SK-N-SH (cell line): ENCODE data around the gene FZR1. TPM values are rescaled to one million over a fixed set of nuclear protein-coding genes. Genes with fewer than 3 reads are reported as not detected.

ENCODE experiments used
- CTCF ChIA-PET: fragments of 300-600, 350-600 bp; formaldehyde crosslinking; extraction: SDS; loops from one replicate; lab custom pipeline; 2021; lab: Yijun Ruan, JAX
- POLR2A ChIA-PET: fragments of 350-600 bp; sonication (Branson Sonifier 250); formaldehyde crosslinking; extraction: SDS; loops from one replicate; lab custom pipeline; 2020; ENCODE audit warnings: antibody characterized with exemption, inconsistent platforms; lab: Yijun Ruan, JAX
- DNase-seq: peaks from one replicate; pipeline ENCODE4 v3.0.0; 2012
- H2AFZ ChIP-seq: fragments of 200-600 bp; sonication (generic); 2 replicates; pipeline ENCODE4 v1.8.1; 2016; ENCODE audit warnings: antibody characterized with exemption, mild to moderate bottlenecking, low read depth
- H3F3A ChIP-seq: fragments of 200-600 bp; sonication (generic); replicated peaks from 2 replicates; pipeline ENCODE3; 2016; ENCODE audit warnings: antibody characterized with exemption, mild to moderate bottlenecking; ENCODE audit not compliant: insufficient read depth
- H3K27ac ChIP-seq, 2 experiments: fragments of 200-500 bp in 1 of 2; fragments of 200-600 bp in 1 of 2; sonication (Bioruptor generic) in 1 of 2; sonication (generic), shearing (Covaris generic) in 1 of 2; 2 replicates each; pipeline versions ENCODE4 v1.5.1 to v1.6.1; 2014 to 2016; ENCODE audit warnings: low read depth in 2 of 2, inconsistent platforms in 1 of 2, low read length in 1 of 2, mild to moderate bottlenecking in 1 of 2, mixed read lengths in 1 of 2
- H3K27me3 ChIP-seq: fragments of 200-600 bp; sonication (generic), shearing (Covaris generic); 2 replicates; pipeline ENCODE4 v1.6.1; 2016; ENCODE audit warnings: mixed run types; ENCODE audit not compliant: insufficient read depth
- H3K36me3 ChIP-seq, 2 experiments: fragments of 200-500 bp in 1 of 2; fragments of 200-600 bp in 1 of 2; sonication (Bioruptor generic) in 1 of 2; sonication (generic) in 1 of 2; replicated peaks in 1 of 2; 2 replicates each; pipeline versions ENCODE3 to v1.5.1; 2014 to 2016; ENCODE audit warnings: low read length in 1 of 2, mild to moderate bottlenecking in 1 of 2; ENCODE audit not compliant: insufficient read depth in 2 of 2, control insufficient read depth in 1 of 2
- H3K4me1 ChIP-seq, 2 experiments: fragments of 200-500 bp in 1 of 2; fragments of 200-600 bp in 1 of 2; sonication (Bioruptor generic) in 1 of 2; sonication (generic), shearing (Covaris generic) in 1 of 2; 2 replicates each; pipeline versions ENCODE4 v1.5.1 to v1.6.1; 2014 to 2016; ENCODE audit warnings: low read depth in 1 of 2, low read length in 1 of 2, mixed run types in 1 of 2; ENCODE audit not compliant: insufficient read depth in 2 of 2, control insufficient read depth in 1 of 2
- H3K4me2 ChIP-seq: fragments of 200-600 bp; sonication (generic), shearing (Covaris generic); 2 replicates; pipeline ENCODE4 v1.6.1; 2017; ENCODE audit warnings: mixed run types
- H3K4me3 ChIP-seq, 2 experiments: fragments of 200-500 bp in 1 of 2; fragments of 200-600 bp in 1 of 2; sonication (Bioruptor generic) in 1 of 2; sonication (generic), shearing (Covaris generic) in 1 of 2; 2 replicates each; pipeline versions ENCODE4 v1.5.1 to v1.8.1; 2014 to 2016; ENCODE audit warnings: low read depth in 2 of 2, inconsistent platforms in 1 of 2, low read length in 1 of 2, mild to moderate bottlenecking in 1 of 2, mixed read lengths in 1 of 2, moderate library complexity in 1 of 2
- H3K79me2 ChIP-seq: fragments of 200-600 bp; sonication (generic); 2 replicates; pipeline ENCODE4 v1.8.1; 2017; ENCODE audit warnings: mild to moderate bottlenecking; ENCODE audit not compliant: insufficient read depth
- H3K9ac ChIP-seq: fragments of 200-600 bp; sonication (generic); 2 replicates; pipeline ENCODE4 v1.6.1; 2017; ENCODE audit warnings: mixed run types
- H3K9me2 ChIP-seq: fragments of 200-600 bp; sonication (generic); 2 replicates; pipeline ENCODE4 v1.6.1; 2017; ENCODE audit warnings: mixed run types
- H3K9me3 ChIP-seq: fragments of 200-600 bp; sonication (generic); 2 replicates; pipeline ENCODE4 v1.6.1; 2017; ENCODE audit warnings: mixed run types, mild to moderate bottlenecking, moderate library complexity
- H4K20me1 ChIP-seq: fragments of 200-600 bp; sonication (generic); 2 replicates; pipeline ENCODE4 v1.6.1; 2017; ENCODE audit warnings: mild to moderate bottlenecking, mixed run types; ENCODE audit not compliant: insufficient read depth
- CHD2 ChIP-seq: fragments of 150-350 bp; IDR thresholded peaks from 2 replicates; pipeline ENCODE4 v1.6.1; 2018; ENCODE audit warnings: low read length; ENCODE audit not compliant: partially characterized antibody
- EP300 ChIP-seq, 2 experiments: IDR thresholded peaks; 2 replicates each; pipeline versions ENCODE4 v1.4.0 to v1.6.1; 2012; ENCODE audit warnings: borderline replicate concordance in 1 of 2, low read depth in 1 of 2, low read length in 1 of 2
- EZH2phosphoT487 ChIP-seq: fragments of 200-600 bp; sonication (generic); IDR thresholded peaks from 2 replicates; pipeline ENCODE4 v1.6.1; 2017; ENCODE audit warnings: low read depth, mixed run types, mild to moderate bottlenecking, antibody characterized with exemption, moderate library complexity, borderline replicate concordance
- FOSL2 ChIP-seq: IDR thresholded peaks from 2 replicates; pipeline ENCODE4 v1.4.0; 2012; ENCODE audit warnings: low read depth, mild to moderate bottlenecking, moderate library complexity, borderline replicate concordance
- GATA2 ChIP-seq: sonication (generic); formaldehyde crosslinking; IDR thresholded peaks from 2 replicates; pipeline ENCODE4 v1.5.0; 2020; ENCODE audit warnings: mild to moderate bottlenecking, missing genetic modification reagents
- JUND ChIP-seq: IDR thresholded peaks from 2 replicates; pipeline ENCODE4 v1.4.0; 2012
- MEF2A ChIP-seq: IDR thresholded peaks from 2 replicates; pipeline ENCODE4 v1.4.0; 2012; ENCODE audit warnings: low read depth, borderline replicate concordance
- MXI1 ChIP-seq: IDR thresholded peaks from 2 replicates; pipeline ENCODE4 v1.6.1; 2012; ENCODE audit warnings: mild to moderate bottlenecking, low read depth, low read length, improper control_type of control experiment
- NRF1 ChIP-seq: IDR thresholded peaks from 2 replicates; pipeline ENCODE4 v1.6.1; 2012; ENCODE audit warnings: low read depth, mild to moderate bottlenecking, low read length
- POLR2AphosphoS5 ChIP-seq: IDR thresholded peaks from 2 replicates; pipeline ENCODE4 v1.6.1; 2012; ENCODE audit warnings: low read depth, low read length
- REST ChIP-seq: IDR thresholded peaks from 2 replicates; pipeline ENCODE4 v1.6.1; 2012; ENCODE audit warnings: mild to moderate bottlenecking, low read depth, low read length, moderate library complexity
- RFX5 ChIP-seq: IDR thresholded peaks from 2 replicates; pipeline ENCODE4 v1.6.1; 2012; ENCODE audit warnings: mild to moderate bottlenecking, improper control_type of control experiment, low read length
- TEAD4 ChIP-seq: IDR thresholded peaks from 2 replicates; pipeline ENCODE4 v1.4.0; 2012; ENCODE audit warnings: mild to moderate bottlenecking, borderline replicate concordance; ENCODE audit not compliant: insufficient read depth
- YY1 ChIP-seq: IDR thresholded peaks from 2 replicates; pipeline ENCODE4 v1.4.0; 2012; ENCODE audit warnings: low read depth, mild to moderate bottlenecking
- ZBTB33 ChIP-seq: IDR thresholded peaks from 2 replicates; pipeline ENCODE4 v1.4.0; 2012; ENCODE audit warnings: low read depth, borderline replicate concordance
- WGBS: methylation state at CpG from one replicate; pipeline ENCODE4 v1.1.6; 2017; ENCODE audit warnings: low lambda C conversion rate; 5-methylcytosine and 5-hydroxymethylcytosine counted together
- polyA plus RNA-seq, 3 experiments: library from polyadenylated mRNA; depleted of rRNA; stranded (reverse); fragments of >200 nt; gene quantifications; 2 replicates each; pipeline ENCODE4 v1.2.3, GENCODE V29; 2012
- TF ChIP-seq, protein P1 (sequence below): IDR thresholded peaks from 2 replicates; pipeline ENCODE4 v1.4.0; 2012; ENCODE audit warnings: low read depth, borderline replicate concordance
- TF ChIP-seq, protein P2 (sequence below): fragments of 150-350 bp; IDR thresholded peaks from 2 replicates; pipeline ENCODE4 v1.6.1; 2017; ENCODE audit warnings: antibody characterized with exemption, low read length, low read depth, borderline replicate concordance

FZR1 gene
- polyA plus RNA-seq, 1 of the 3 experiments (the other 2 are of a cell fraction), result 36.3 TPM

GRCh38 chr19:3497757-3498520 lies 8.2 kb upstream of the FZR1 start (continued):
- TF ChIP-seq NRF1, result no peak
- TF ChIP-seq, all 33 proteins: peak for 0

GRCh38 chr19:3499738-3500428 lies 6.2 kb upstream of the FZR1 start:
- peak overlapping the region; percentile 78 to 96 for H3K4me3 ChIP-seq
- H3K4me2 ChIP-seq, result peak overlapping the region; percentile 96
- H3K36me3 ChIP-seq, result peaks cover 2 to 9% of the 10 kb centered on the region in 2 experiments
- H3K9ac ChIP-seq, result peak overlapping the region; percentile 96
- H3K79me2 ChIP-seq, result peaks cover 32% of the 10 kb centered on the region
- ChIA-PET POLR2A (interaction anchor here (1.5 kb wide), 1 partner anchor 9 kb away, joined by 3 read pairs; no protein-coding TSS in a partner anchor), CTCF (interaction anchor here (1.1 to 4.2 kb wide), 4 partner anchors 15 to 195 kb away, joined by 3 to 22 read pairs (median 4); no protein-coding TSS in a partner anchor)
- H4K20me1 ChIP-seq, result no peaks in the 10 kb centered on the region
- H3K9me3 ChIP-seq, result no peaks in the 10 kb centered on the region
- H3K27me3 ChIP-seq, result no peaks in the 10 kb centered on the region
- peaks cover 9 to 10% of the 10 kb centered on the region in 2 experiments; a peak in 2 of 4 replicates for H3K4me1 ChIP-seq
- peak overlapping the region; percentile 87 for H2AFZ ChIP-seq
- H3K9me2 ChIP-seq, result no peaks in the 10 kb centered on the region
- 32% methylated on average over 9 of the region's 18 CpGs for WGBS
- H3K27ac ChIP-seq, result peak overlapping the region; percentile 86 to 97; a peak in 3 of 4 replicates
- peak; percentile 40 for DNase-seq
- peaks cover 8% of the 10 kb centered on the region for H3F3A ChIP-seq
- TF ChIP-seq MEF2A (no peak), GATA2 (CRISPR knock-in tag) (no peak), MXI1 (no peak), YY1 (no peak), TEAD4 (no peak), POLR2AphosphoS5 (no peak), CHD2 (no peak), ZBTB33 (no peak), JUND (no peak), EZH2phosphoT487 (no peak), REST (no peak), EP300 (IDR thresholded peaks at IDR 0.05; ENCODE audit: borderline replicate concordance in 1 of 2, low read depth in 1 of 2, low read length in 1 of 2) (no peak), FOSL2 (no peak), RFX5 (no peak)
- TF ChIP-seq, protein P1, sequence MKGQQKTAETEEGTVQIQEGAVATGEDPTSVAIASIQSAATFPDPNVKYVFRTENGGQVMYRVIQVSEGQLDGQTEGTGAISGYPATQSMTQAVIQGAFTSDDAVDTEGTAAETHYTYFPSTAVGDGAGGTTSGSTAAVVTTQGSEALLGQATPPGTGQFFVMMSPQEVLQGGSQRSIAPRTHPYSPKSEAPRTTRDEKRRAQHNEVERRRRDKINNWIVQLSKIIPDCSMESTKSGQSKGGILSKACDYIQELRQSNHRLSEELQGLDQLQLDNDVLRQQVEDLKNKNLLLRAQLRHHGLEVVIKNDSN, result no peak
- TF ChIP-seq, protein P2, sequence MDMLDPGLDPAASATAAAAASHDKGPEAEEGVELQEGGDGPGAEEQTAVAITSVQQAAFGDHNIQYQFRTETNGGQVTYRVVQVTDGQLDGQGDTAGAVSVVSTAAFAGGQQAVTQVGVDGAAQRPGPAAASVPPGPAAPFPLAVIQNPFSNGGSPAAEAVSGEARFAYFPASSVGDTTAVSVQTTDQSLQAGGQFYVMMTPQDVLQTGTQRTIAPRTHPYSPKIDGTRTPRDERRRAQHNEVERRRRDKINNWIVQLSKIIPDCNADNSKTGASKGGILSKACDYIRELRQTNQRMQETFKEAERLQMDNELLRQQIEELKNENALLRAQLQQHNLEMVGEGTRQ, result no peak
